HepG2 (cell line): Measurements from ENCODE around the gene VMO1. TPM values are rescaled to one million over a fixed set of nuclear protein-coding genes. Genes with fewer than 3 reads are reported as not detected.

ENCODE experiments used
- FUBP1 ChIP-seq: sonication (generic); formaldehyde crosslinking; IDR thresholded peaks from 2 replicates; pipeline ENCODE4 v1.5.1; 2020; ENCODE audit warnings: missing genetic modification reagents, mild to moderate bottlenecking, borderline replicate concordance
- KAT7 ChIP-seq: IDR thresholded peaks from 2 replicates; pipeline ENCODE4 v1.6.1; 2018; ENCODE audit warnings: borderline replicate concordance, missing compliant biosample characterization
- SATB2 ChIP-seq: sonication (generic); formaldehyde crosslinking; IDR thresholded peaks from 2 replicates; pipeline ENCODE4 v1.5.0; 2020; ENCODE audit warnings: missing genetic modification reagents
- ZNF710 ChIP-seq: sonication (generic); formaldehyde crosslinking; IDR thresholded peaks from 2 replicates; pipeline ENCODE4 v1.5.0; 2020; ENCODE audit warnings: mild to moderate bottlenecking, missing genetic modification reagents, borderline replicate concordance
- polyA plus RNA-seq, 8 experiments: library from polyadenylated mRNA; depleted of rRNA in 3 of 8; stranded (reverse) in 7 of 8; unstranded in 1 of 8; fragments of >200 nt; fragmentation: Illumina TruSeq in 4 of 8; extraction: Trizol in 4 of 8; gene quantifications; 2 replicates each; pipeline versions ENCODE4 v1.2.1 to v1.2.3, GENCODE V29; 2011 to 2016; ENCODE audit warnings: low read depth in 4 of 8, missing spikeins in 1 of 8, mixed read lengths in 1 of 8; ENCODE audit not compliant: insufficient read depth in 1 of 8
- total RNA-seq, 5 experiments: library from RNA; depleted of rRNA; stranded (reverse); fragments of >200 nt; fragmentation: Illumina TruSeq; extraction: Trizol; gene quantifications; 2 replicates each; pipeline ENCODE4 v1.2.3, GENCODE V29; 2016; ENCODE audit warnings: low read depth in 1 of 5

Gene VMO1
- total and polyA plus RNA-seq, 2 of the 13 experiments (the other 11 are each of a cell fraction or from before 2014, with no cell fraction given): not detected

- TF ChIP-seq ZNF710 (CRISPR knock-in tag) (peak; percentile 58; the same call in 1 of the 2 replicates), KAT7 (CRISPR knock-in tag) (no peak), FUBP1 (0 out of 2 replicates have a peak, but pooled peaks have one; percentile 26), SATB2 (CRISPR knock-in tag) (0 out of 2 replicates have a peak, but pooled peaks have one; percentile 14)
Measured at GRCh38 chr17:4788807-4789700, 2.9 kb upstream of the VMO1 start, which contains the start of gene GLTPD2 (continued).
